HT1080 (cell line): ENCODE data around the gene USP2. TPM values are rescaled to one million over a fixed set of nuclear protein-coding genes. Genes with fewer than 3 reads are reported as not detected.

ENCODE experiments used
- DNase-seq: peaks from one replicate; pipeline ENCODE4 v3.0.0-alpha.2; 2015; ENCODE audit warnings: low read depth
- total RNA-seq: library from RNA; depleted of rRNA; stranded (reverse); fragments of >200 nt; shearing (Covaris generic); gene quantifications from 2 replicates; pipeline ENCODE4 v1.2.3, GENCODE V29; 2014

The USP2 gene
- total RNA-seq, 1 experiment from 2014 or later = 1.0 TPM

DNA sequence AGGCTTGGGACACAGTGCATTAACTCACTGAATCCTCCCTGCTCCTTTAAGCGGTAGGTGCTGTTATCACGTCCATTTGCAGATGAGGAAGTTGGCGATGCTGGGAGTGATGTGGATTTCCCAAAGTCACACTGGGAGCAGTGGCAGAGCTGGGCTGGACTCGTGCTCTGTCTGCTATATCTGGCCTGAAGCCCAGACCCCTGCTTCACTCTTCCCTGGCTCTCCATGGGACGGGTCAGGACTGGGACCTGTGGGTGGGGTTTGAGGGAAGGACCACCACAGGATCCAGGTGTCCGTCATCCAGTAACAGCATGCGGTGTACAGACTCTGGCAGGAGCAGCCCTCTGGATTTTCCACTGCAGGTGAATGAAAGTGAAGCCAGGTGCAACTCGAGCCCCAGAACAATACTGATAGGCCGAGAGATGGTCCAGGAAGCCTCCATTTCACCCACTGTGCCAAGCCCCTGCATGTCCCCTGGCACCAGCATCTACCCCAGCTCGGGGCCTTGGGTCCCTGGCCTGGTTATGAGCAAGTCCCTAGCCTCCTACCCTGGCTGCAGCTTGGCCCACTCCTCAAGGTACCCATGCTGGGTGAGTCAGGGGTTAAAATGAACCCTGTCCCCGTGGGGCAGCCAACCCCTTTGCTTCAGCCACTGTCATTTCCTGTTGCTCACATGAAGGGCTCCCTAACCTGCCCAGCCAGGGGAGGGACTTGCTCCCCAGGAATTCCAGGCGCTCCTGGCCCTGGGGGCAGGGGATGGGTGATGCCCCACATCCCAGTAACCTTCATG is 4.2 kb downstream of the USP2 start:
- no peak for DNase-seq

DNA sequence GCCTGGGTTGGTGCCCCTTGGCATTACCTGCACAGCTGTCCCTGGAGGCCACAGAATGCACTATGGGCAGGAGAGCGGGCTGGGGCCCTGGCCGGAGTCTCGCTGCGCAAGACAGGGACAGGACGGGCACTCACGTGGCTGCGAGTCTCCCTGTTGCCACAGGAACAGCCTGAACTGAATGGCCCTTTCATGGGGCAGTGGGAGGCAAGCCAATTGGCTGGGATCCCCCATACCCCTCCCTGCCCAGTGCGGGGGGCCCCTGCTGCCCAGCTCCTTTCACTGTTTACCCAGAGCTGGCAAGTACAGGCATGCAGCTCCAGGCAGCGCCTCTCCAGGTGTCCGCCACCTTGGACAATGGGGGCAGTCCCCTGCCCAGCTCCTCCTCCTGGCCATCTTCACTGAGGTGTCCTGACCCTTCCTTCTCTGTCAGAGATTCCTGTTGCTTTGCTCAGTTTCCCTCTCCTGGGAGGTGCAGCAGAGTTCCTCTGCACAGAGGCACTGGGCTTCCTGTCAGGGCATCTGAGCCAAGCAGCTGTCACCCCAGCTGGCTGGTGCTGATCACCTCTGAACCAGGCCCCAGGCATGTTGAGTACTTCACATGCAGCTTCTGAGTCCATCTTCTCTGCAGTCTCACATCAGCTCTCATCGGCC is 5.2 kb downstream of the USP2 start:
- DNase-seq = no peak

DNA sequence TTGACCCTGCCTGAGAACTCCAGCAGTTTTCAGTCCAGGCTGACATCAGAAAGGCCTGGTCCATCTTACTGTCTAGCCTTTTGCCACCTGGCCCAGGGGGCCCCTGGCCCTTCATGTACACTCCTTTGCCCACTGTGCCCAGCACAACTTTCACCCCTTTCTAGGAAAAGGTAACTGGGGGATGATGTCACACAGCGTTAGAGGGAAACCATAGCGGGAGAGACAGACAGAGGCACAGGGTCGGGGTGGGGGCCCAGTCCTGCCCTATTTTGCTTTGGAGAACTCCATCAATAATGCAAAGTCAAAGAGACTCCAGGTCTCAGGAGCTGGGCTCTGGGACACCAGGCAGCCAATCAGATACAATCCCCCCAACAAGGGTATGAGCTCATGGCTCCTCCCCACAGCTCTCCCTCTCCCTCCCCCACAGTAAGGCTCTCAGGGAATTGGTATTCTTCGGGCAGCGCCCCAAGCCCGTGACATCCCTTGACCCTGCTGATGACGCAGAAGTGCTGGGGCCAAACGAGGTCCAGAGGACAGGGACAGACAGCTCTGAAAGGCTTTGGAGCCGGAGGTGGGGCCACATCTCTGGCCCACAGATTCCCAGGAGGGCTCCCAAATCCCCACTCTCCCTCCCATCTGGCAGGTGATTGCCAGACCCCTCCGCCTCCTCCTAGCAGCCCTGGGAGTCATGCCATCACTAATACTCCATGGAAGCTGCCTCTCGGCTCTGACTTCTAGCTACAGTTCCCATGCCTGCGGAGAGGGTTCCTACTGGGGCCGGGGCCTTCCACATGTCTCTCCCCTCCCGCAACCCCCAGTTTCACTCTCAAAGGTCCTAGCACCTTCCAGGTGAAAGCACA is 5.9 kb downstream of the USP2 start:
- no peak for DNase-seq

DNA sequence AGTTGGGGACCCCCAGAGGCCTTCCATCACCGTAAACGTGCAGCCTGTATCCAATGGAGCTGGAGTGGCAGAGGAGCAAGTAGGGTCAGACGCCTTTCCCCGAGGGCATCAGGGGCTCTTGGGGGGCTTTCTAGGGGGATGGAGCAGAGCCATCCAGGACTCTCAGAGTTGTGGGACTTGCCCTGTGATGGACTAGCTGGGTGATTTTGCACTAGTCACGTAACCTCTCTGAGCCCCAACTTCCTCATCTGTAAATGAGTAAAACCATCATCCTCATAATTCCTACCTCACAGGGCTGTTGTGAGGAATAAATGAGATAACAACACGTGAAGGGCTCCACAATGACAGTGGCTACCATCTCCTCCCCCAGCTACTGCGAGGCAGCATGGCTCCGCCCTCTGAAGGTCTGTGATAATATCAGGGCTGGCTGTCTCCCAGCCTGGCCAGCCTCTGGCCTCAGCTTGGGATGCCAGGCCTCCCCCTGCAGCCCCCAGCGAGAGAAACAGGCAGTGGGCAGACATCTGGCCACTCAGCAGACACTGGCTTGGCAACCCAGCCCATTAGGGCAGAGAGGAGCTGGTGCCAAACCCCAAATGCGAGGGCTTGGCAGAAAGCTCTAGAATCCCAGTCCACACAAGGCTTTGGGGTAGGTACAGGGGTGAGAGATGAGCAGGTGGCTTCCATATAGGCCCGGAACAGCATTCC is 6.7 kb downstream of the USP2 start:
- DNase-seq = no peak

DNA sequence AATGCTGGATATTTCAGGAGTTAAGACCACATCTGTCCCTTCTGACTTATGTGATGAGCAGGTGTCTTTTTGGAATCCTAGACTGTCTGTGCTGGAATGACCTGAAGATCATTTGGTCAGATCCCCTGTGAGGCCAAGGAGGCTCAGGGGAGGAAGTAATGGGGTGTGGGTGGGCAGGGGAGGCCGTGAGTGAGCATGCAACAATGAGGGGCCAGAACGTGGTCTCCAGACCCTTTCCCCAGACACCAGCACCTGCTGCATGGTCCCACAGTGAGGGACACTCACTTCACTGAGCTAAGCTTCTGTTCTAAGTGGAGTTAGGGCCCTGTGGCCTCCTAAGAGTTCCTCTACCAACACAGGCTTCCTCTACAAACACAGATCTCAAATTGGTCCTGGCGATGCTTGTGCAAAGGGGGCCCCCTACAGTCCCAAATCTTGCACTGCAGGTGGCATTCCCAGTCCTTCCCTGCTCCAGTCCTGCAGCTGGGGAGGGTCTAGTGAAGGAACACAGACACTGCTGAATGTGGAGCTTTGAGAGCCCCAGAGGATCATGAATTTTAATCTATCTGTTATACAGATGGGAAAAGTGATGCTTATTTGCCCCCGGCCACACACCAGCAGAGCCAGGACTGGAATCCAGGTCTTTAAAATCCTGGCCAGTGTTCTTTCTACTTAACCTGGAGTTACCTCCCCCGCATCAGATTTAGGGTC is 7.4 kb downstream of the USP2 start:
- peak; percentile 81 for DNase-seq

DNA sequence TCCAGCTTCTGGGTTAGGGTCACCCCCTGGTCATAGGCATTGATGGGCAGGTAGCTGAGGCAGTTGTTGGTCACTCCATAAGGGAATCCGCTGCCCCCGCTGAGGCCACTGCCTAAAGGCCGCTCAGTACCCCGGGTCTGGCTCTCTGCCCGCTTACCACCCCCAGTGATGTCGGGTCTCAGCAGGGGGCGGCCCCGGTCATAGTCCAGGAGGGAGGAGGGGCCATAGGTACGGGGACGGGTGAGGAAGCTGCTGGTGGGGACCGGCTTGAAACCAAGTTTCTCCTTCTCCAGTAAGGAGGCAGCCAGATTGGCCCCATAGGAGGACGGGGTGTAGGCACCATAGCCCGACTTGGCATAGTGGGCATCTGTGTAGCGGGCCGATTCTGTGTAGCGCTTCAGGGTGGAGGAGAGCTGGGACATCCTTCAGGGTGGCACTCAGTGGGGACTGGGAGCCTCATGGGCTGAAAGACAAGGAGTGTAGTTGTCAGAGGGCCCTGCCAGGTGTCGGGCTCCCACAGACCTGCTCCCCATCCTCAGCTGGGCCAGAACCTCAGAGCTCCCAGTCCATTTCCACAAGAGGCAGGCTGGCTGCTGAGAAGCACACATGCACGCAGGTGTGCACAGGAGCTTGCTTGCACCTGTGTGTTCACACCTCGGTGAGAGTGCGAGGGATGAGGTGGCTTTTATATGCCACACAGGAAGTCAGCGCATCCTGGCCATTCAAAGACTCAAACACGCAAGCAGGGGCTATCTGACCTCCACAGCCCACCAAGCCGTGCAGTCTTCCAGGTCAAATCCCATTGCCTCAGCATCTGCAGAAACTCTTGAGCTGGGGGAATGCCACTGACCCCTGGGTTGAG is 8.2 kb downstream of the USP2 start:
- no peak for DNase-seq

DNA sequence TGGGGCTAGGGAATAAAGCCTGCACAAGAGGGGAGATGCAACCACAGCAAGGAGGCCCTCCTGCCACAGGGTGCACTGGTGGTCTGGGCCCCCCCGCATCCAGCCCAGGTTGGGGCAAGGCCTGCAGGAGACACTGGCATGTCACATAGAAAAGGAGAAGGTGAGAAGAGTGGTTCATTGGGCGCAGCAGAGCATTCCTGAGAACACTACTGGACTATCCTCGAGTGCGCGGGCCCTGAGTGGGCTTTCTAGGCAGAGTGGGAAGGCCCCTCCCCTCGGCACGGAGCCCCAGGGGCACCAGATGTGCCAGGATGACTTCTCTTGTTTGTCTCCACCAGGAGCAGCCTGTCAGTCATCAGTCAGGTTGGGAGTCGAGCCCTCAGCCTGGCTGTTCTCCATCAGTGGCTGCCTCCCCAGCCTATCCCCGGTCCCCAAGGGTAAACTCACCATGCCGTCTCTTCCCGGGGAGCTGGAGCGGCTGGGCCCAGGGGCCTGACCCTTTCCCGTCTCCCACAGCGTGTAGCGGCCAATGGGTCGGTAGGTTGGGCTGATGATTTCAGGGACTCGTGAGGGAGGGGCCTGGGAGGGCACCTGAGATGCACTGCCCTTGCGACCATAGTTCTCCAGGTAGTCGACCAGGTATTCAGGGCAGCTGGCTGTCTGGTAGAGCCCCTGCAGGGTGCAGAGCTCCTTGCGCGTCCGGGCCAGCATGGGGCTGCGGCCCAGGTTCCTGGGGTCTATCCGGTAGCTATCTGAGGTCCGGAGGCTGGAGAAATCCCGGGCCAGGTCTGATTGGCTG is 9.0 kb downstream of the USP2 start:
- no peak for DNase-seq

DNA sequence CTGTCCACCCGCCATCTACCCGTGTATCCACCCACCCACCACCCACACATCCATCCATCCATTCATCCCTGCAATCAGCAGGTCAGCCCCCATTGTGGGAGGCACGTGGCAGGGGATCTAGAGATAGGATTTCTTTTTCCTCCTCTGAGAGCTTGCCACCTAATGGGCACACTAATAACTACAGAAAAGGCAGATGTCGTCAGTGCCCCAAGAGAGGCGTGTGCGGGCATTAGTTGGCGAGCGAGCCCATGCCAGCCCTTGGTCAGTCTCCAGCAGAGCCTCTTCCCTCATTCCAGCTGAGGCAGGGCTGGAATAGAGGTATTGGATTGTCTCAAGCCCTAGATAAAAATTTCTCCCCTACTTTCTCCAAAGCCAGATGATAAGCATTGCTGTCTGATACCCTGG is 9.7 kb downstream of the USP2 start:
- DNase-seq = peak; percentile 42

DNA sequence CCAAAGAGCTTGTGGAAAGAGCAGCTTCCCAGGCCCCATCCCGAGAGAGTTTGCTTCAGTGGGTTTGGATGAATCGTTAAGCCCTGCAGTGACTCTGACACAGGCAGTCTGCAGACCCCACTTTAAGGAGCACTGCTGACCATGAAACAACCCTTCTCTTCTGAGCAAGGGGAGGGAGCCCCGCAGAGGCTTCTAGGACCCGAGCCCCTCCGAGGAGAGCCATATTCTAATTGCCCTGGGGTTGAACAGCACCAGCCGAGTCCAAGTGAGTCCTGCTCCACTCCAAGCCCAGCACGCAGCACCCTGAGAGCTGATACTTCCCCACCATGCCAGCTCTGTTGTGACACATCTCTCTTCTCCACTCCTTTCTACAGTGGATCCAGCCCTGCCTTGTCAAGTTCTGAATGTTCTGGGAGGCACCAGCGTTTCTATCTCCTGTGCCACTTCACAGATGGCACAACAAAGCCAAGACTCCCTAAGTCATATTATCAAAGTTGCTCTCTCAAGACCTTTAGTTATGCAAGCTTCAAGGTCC is 10.4 kb downstream of the USP2 start:
- DNase-seq = no peak

DNA sequence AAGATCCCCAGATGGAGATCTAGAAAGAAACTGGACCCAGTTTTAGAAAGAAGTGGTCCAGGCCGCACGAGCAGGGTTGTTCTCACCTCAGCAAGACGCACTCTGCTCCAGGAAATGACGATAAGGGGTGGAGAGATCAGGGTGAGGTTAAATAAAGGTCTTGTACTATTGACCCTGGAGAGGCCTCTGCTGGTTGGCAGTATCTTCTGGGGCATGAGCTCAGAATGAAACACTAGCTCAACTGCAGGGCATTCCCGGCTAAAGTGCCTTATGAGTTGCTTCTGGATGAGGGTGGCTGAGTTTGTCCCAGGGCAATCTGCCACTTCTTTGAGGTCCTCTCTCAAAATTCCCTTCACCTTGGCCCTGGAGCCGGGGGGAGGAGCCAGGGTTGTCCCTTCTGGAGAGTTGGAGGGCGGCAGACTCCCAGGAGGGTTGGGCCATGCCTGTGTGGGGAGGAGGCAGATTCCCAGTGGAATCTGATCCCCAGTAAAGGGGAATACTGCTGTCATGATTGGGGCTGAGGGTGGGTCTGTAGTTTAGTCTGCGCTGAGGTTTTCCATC is 10.9 kb downstream of the USP2 start:
- no peak for DNase-seq

DNA sequence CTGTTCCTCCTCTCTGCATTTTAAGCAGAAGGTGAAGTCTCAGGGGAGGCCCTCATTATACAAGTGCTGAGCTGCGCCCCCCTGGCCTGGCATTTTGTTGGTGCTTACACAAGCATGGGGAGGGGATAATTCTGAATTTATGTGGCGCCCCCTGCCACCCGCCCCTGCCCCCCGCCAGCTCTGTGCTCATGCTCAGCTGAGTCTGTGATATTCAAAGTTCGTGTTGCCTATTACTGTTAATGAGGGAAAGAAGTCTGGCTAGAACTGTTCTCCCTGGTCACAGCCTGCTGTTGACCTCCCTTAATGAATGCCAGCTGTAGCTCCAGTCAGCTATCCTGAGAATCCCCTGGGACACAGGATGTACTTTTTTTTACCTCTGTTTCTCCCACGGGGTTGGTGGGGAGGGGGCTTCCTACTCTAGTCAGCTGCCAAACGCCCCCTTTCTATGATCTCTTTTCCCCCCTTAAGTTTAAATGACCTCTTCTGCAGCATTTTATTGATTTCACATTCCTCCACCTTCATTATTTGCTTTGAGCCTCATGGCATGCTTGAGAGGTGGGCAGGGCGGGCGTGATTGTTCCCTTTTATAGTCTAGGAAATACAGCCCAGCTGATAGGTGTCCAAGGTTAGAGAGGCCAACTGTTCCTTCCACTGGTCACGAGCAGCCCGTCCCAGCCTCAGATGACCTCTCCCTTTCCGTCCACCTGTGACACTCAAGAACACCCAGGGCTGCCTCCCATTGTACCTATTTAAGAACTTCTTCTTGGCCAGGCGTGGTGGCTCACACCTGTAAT is 12.2 kb downstream of the USP2 start:
- no peak for DNase-seq

DNA sequence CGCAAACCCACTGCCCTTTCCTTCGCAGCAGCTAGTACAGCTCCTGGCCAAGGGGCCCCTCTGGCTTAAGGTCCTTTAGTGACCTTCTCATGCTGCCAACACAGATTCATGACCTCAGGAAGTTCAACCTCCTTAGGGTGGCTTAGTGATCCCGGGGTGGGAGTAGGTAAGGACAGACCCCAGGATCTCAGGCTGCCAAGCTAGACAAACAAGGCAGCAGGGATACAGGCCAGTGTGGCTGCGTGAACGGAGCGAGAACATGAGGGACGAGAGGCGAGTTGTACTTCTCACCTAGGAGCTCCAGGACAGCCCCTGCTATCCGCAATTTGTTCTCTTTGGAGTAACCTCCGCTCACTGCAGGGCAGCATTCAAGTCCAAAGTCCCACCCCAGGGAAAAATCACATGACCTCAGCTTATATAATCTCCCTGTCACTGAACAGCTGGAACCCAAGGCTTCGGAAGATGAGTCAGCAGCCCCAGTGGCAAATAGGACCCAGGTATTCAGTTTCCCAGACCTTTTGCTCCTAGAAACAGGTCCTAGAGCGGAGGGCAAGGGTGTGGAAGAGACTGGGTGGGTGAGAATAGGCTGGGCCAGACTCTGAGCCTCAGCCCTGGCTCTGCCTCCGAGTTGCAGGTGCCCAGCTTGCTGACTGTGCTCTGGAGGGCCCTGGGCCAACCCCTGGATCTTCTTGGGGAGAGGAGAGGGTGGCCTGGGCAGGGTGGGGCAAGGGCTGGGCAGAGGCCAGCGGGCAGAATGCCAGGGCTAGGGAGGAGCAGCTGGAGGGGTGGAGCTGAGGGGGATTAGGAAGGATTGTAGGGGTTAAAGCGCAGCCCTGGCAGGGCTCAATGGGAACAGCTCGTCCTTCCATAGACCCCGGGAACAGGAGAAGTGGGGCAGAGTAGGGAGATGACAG is 13.1 kb downstream of the USP2 start:
- no peak for DNase-seq

DNA sequence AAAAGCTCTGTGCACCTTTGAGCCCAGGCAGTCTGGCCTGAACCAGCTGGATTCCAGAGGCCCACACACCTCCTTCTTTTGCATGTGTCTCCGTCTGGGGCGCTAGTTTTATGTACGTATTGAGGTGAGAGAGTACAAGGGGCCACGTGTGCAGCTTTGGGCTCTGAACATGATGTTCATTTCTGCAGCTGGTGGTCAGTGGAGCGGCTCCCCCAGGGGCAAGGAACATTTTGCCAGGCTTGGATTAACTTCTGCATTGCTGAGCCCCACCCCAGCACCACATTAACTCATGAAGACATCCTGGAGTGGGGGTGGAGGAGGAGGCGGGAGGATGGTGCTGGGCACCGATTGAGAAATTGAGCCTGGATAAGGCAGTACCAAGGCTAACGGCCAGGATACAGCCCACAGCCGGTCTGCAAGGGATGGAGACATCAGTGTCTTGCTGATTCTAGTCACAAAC is 13.8 kb downstream of the USP2 start:
- no peak for DNase-seq

DNA sequence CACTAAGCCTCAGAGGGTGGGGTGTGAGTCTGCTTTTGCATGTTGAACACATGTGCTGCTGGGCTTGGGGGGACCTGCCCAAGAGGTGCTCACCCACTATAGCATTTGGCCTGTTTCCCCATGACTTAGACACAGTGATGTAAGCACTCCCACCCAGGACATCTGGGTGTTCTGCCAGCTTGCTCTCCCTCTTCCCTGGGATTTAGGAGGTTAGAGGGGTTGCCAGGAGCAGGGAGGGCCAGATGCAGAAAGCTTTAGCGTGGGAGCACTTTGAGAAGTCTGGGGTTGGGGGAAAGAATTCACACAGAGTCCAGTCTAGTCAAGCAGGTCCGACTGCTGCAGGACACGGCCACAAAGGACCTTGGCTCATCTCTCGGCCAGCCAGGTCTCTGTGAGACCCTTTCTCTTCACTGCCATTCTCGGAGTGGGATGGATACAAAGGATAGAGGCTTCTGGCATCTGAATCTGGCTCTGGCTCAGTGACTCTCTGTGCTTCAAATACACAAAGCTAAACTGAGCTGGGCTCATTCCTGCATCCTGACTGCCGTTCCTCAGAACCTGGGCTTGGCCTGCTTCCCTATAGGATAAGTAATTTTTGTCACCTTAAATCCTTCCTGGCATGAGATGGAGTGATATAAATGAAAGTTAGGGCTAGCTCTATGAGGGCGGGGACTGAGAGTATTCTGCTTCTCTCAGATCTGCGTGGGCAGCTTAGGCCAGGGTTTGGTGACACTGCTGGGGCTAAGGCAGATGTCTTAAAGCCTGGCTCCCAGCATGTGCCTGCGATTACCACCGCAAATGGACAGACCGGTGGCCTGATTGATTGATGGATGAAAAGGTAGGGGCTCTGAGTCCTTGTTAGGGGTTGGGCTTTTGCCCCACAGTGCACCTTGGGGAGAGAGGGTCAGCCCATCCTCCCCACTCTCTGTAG is 14.5 kb downstream of the USP2 start:
- no peak for DNase-seq

DNA sequence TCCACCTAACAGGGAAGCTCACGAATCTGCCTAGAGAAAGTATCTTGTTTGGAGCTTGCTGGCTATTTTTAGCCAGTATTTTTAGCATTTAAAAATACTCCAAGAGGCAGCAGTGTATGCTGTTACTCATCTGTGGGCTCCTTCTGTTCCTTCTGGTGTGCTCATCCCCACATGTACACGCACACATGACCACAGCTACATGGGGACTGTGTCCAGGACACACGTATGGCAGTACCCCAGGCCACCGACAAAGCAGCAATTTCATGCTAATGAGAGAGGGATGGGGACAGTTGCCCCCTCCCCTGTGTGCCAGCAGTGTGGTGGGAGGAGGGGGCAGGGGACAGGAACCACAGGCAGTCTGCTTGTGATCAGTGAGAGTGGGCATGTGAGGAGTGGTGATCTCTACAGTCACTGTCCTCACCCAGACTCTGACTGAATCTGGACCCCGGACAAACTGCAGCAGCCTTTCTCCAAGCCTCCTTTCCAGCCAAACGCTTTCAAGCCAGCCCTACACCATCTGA is 16.4 kb downstream of the USP2 start:
- no peak for DNase-seq
